Liver (tissue), 9 donors: ENCODE results near the gene HNRNPUL1. TPM values are rescaled to one million over a fixed set of nuclear protein-coding genes. Genes with fewer than 3 reads are reported as not detected.

ENCODE experiments used
- DNase-seq: peaks from one replicate; pipeline ENCODE4 v3.0.0-alpha.2; 2017; ENCODE audit warnings: low spot score
- H3K27ac ChIP-seq, 2 donors: one replicate each; pipeline ENCODE4 v1.7.0; 2013; ENCODE audit warnings: inconsistent platforms in 2 of 2, low read length in 2 of 2, control low read depth in 1 of 2, low read depth in 1 of 2, mild to moderate bottlenecking in 1 of 2
- H3K27me3 ChIP-seq, 4 donors: one replicate each; pipeline versions ENCODE4 v1.6.1 to v1.7.0; 2013; ENCODE audit warnings: low read length in 3 of 4, inconsistent platforms in 1 of 4, mild to moderate bottlenecking in 1 of 4, moderate library complexity in 1 of 4; ENCODE audit not compliant: control insufficient read depth in 4 of 4, insufficient read depth in 4 of 4
- H3K36me3 ChIP-seq, 4 donors: one replicate each; pipeline versions ENCODE4 v1.6.1 to v1.7.0; 2013; ENCODE audit warnings: low read length in 3 of 4, mild to moderate bottlenecking in 3 of 4, low read depth in 1 of 4, moderate library complexity in 1 of 4; ENCODE audit not compliant: control insufficient read depth in 4 of 4, insufficient read depth in 3 of 4
- H3K4me1 ChIP-seq, 4 donors: one replicate each; pipeline versions ENCODE4 v1.6.1 to v1.7.0; 2013; ENCODE audit warnings: low read length in 3 of 4, mild to moderate bottlenecking in 3 of 4, moderate library complexity in 1 of 4; ENCODE audit not compliant: control insufficient read depth in 4 of 4, insufficient read depth in 4 of 4
- H3K4me3 ChIP-seq, 3 donors: one replicate each; pipeline versions ENCODE4 v1.6.1 to v1.7.0; 2013; ENCODE audit warnings: low read length in 3 of 3, control low read depth in 1 of 3, low read depth in 1 of 3, mild to moderate bottlenecking in 1 of 3
- H3K9ac ChIP-seq, 2 donors: one replicate each; pipeline ENCODE4 v1.7.0; 2013; ENCODE audit warnings: low read length in 2 of 2, mild to moderate bottlenecking in 2 of 2, moderate library complexity in 2 of 2, control low read depth in 1 of 2, low read depth in 1 of 2
- H3K9me3 ChIP-seq, 4 donors: one replicate each; pipeline versions ENCODE4 v1.6.1 to v1.7.0; 2013; ENCODE audit warnings: low read length in 3 of 4; ENCODE audit not compliant: control insufficient read depth in 4 of 4
- CTCF ChIP-seq: fragments of 150-350 bp; IDR thresholded peaks from 2 replicates; pipeline ENCODE4 v1.5.1; 2017; ENCODE audit warnings: improper control_type of control experiment, low read depth, low read length; ENCODE audit not compliant: missing input control
- EGR1 ChIP-seq, 2 donors: IDR thresholded peaks; 2 replicates each; pipeline ENCODE4 v1.6.1; 2016 to 2018; ENCODE audit warnings: antibody characterized with exemption in 2 of 2, low read depth in 2 of 2
- FOXA1 ChIP-seq: IDR thresholded peaks from 2 replicates; pipeline ENCODE4 v1.6.1; 2016; ENCODE audit warnings: antibody characterized with exemption
- FOXA2 ChIP-seq: IDR thresholded peaks from 2 replicates; pipeline ENCODE4 v1.6.1; 2016; ENCODE audit warnings: antibody characterized with exemption
- GABPA ChIP-seq, 2 donors: IDR thresholded peaks in 1 of 2; conservative IDR thresholded peaks in 1 of 2; 2 replicates each; pipeline ENCODE4 v1.6.1; 2016; ENCODE audit warnings: antibody characterized with exemption in 2 of 2, mild to moderate bottlenecking in 1 of 2, moderate library complexity in 1 of 2
- HNF4G ChIP-seq: IDR thresholded peaks from 2 replicates; pipeline ENCODE4 v1.6.1; 2016; ENCODE audit warnings: antibody characterized with exemption
- JUND ChIP-seq, 2 donors: IDR thresholded peaks; 2 replicates each; pipeline ENCODE4 v1.6.1; 2016; ENCODE audit warnings: antibody characterized with exemption in 2 of 2
- MAX ChIP-seq: IDR thresholded peaks from 2 replicates; pipeline ENCODE4 v1.6.1; 2016; ENCODE audit warnings: antibody characterized with exemption
- NR2F2 ChIP-seq: IDR thresholded peaks from 2 replicates; pipeline ENCODE4 v1.6.1; 2016; ENCODE audit warnings: antibody characterized with exemption
- RXRA ChIP-seq, 2 donors: IDR thresholded peaks; 2 replicates each; pipeline ENCODE4 v1.6.1; 2017 to 2018; ENCODE audit warnings: antibody characterized with exemption in 2 of 2, mild to moderate bottlenecking in 1 of 2
- SP1 ChIP-seq: IDR thresholded peaks from 2 replicates; pipeline ENCODE4 v1.6.1; 2018; ENCODE audit warnings: antibody characterized with exemption, mild to moderate bottlenecking
- TAF1 ChIP-seq: conservative IDR thresholded peaks from 2 replicates; pipeline ENCODE4 v1.6.1; 2016; ENCODE audit warnings: antibody characterized with exemption, mild to moderate bottlenecking
- YY1 ChIP-seq: IDR thresholded peaks from 2 replicates; pipeline ENCODE4 v1.6.1; 2016; ENCODE audit warnings: antibody characterized with exemption, mild to moderate bottlenecking
- ZBTB33 ChIP-seq: IDR thresholded peaks from 2 replicates; pipeline ENCODE4 v1.6.1; 2016; ENCODE audit warnings: antibody characterized with exemption
- WGBS: extraction: QIAGEN DNeasy Blood & Tissue Kit; methylation state at CpG from one replicate; pipeline ENCODE4 v1.1.7; 2013; 5-methylcytosine and 5-hydroxymethylcytosine counted together
- polyA plus RNA-seq, 2 donors: library from polyadenylated mRNA; stranded (reverse) in 1 of 2; unstranded in 1 of 2; fragments of 200-250 nt in 1 of 2; fragments of >200 nt in 1 of 2; fragmentation: Nextera tagmentation in 1 of 2; extraction: Ambion mirVana in 1 of 2; gene quantifications; one replicate each; pipeline versions ENCODE4 v1.2.1 to v1.2.3, GENCODE V29; 2013 to 2015
- total RNA-seq, 2 donors: library from RNA; depleted of rRNA; stranded (reverse); fragments of >200 nt; gene quantifications; one replicate each; pipeline ENCODE4 v1.2.3, GENCODE V29; 2014
- TF ChIP-seq, protein P1 (sequence below): IDR thresholded peaks from 2 replicates; pipeline ENCODE4 v1.6.1; 2016; ENCODE audit warnings: antibody characterized with exemption
- TF ChIP-seq, protein P2 (sequence below): IDR thresholded peaks from 2 replicates; pipeline ENCODE4 v1.6.1; 2016; ENCODE audit warnings: antibody characterized with exemption, mild to moderate bottlenecking
- donor health status: healthy.
- donor health status: healthy.
- donor health status: healthy.
- donor health status: healthy.
- donor health status: healthy.

The HNRNPUL1 gene
- total and polyA plus RNA-seq, 4 donors: 34.9 to 80.2 (median 45.7) TPM

DNA sequence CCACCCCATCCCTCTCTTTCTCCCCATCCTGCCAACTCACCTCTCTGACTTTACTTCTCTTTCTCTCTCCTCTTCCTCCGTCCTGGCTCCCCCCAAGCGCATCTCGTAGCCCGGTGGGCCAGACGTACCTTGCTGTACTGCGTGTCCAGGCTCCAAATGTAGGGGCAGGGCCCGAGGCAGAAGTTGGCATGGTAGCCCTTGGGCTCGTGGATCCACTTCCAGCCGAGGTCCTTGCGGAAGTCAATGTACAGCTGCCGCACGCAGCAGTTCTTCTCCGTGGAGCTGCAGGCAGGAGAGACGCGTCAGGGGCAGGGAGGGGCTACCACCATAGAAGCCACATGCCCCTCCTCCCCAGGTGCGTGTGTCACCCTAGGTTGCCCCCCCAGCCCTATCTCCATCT lies 67.8 kb downstream of the HNRNPUL1 start:
- no peaks in the 10 kb centered on the region for H3K9me3 ChIP-seq
- 89% methylated on average over 16 of the region's 16 CpGs for WGBS

DNA sequence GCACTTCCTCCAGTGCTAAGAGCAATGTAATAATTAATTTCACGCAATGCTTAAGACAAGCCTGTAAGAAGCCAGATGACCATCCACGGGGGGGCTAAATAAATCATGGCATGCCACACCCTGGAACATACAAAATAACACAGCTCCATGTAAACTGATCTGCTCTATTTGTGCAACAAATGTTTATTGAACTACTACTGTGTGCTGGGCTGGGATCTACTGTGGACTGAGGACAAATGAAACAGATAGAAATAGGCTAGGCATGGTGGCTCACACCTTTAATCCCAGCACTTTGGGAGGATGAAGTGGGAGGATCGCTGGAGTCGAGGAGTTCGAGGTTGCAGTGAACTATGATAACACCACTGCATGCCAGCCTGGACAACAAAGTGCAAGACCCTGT lies 68.3 kb downstream of the HNRNPUL1 start:
- DNase-seq: no peak
- no peak overlapping the region for H3K4me3 ChIP-seq
- TF ChIP-seq YY1 (no peak), ZBTB33 (no peak), RXRA (IDR thresholded peaks at IDR 0.05) (no peak), EGR1 (IDR thresholded peaks at IDR 0.05; ENCODE audit: low read depth in 2 of 2) (no peak), HNF4G (no peak), CTCF (no peak), NR2F2 (no peak), GABPA (IDR thresholded peaks at IDR 0.05 in 1 of 2, conservative IDR thresholded peaks at IDR 0.05 in 1 of 2) (no peak), TAF1 (no peak), FOXA1 (no peak), MAX (no peak), JUND (IDR thresholded peaks at IDR 0.05) (no peak), FOXA2 (no peak)
- TF ChIP-seq, protein P1, sequence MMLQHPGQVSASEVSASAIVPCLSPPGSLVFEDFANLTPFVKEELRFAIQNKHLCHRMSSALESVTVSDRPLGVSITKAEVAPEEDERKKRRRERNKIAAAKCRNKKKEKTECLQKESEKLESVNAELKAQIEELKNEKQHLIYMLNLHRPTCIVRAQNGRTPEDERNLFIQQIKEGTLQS: no peak
- H3K9ac ChIP-seq: no peak overlapping the region
- no peaks in the 10 kb centered on the region for H3K27me3 ChIP-seq
- WGBS: 86% methylated on average over 5 of the region's 5 CpGs
- H3K4me1 ChIP-seq: peaks cover 2 to 16% (median 5%) of the 10 kb centered on the region in 4 donors
- H3K36me3 ChIP-seq: peaks cover 0 to 4% (median 1%) of the 10 kb centered on the region in 4 donors
- H3K9me3 ChIP-seq: no peaks in the 10 kb centered on the region
- H3K27ac ChIP-seq: no peak overlapping the region

More for the DNA sequence above, 67.8 kb downstream of the HNRNPUL1 start:
- H3K4me1 ChIP-seq: peaks cover 2 to 20% (median 5%) of the 10 kb centered on the region in 4 donors
- H3K4me3 ChIP-seq: no peak overlapping the region
- H3K27me3 ChIP-seq: no peaks in the 10 kb centered on the region
- TF ChIP-seq MAX (no peak), GABPA (IDR thresholded peaks at IDR 0.05 in 1 of 2, conservative IDR thresholded peaks at IDR 0.05 in 1 of 2) (no peak), RXRA (IDR thresholded peaks at IDR 0.05) (no peak), CTCF (no peak), SP1 (no peak), HNF4G (no peak)
- TF ChIP-seq, protein P2, sequence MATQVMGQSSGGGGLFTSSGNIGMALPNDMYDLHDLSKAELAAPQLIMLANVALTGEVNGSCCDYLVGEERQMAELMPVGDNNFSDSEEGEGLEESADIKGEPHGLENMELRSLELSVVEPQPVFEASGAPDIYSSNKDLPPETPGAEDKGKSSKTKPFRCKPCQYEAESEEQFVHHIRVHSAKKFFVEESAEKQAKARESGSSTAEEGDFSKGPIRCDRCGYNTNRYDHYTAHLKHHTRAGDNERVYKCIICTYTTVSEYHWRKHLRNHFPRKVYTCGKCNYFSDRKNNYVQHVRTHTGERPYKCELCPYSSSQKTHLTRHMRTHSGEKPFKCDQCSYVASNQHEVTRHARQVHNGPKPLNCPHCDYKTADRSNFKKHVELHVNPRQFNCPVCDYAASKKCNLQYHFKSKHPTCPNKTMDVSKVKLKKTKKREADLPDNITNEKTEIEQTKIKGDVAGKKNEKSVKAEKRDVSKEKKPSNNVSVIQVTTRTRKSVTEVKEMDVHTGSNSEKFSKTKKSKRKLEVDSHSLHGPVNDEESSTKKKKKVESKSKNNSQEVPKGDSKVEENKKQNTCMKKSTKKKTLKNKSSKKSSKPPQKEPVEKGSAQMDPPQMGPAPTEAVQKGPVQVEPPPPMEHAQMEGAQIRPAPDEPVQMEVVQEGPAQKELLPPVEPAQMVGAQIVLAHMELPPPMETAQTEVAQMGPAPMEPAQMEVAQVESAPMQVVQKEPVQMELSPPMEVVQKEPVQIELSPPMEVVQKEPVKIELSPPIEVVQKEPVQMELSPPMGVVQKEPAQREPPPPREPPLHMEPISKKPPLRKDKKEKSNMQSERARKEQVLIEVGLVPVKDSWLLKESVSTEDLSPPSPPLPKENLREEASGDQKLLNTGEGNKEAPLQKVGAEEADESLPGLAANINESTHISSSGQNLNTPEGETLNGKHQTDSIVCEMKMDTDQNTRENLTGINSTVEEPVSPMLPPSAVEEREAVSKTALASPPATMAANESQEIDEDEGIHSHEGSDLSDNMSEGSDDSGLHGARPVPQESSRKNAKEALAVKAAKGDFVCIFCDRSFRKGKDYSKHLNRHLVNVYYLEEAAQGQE: no peak
- H3K36me3 ChIP-seq: peaks cover 0 to 4% (median 1%) of the 10 kb centered on the region in 4 donors
- H3K9ac ChIP-seq: no peak overlapping the region
- no peak overlapping the region for H3K27ac ChIP-seq
- DNase-seq: no peak
